Fibroblast of peridontal ligament (primary cell): ENCODE results near the gene ABHD2.
"Not testable (repeated sequence)": the region's sequence is repeated elsewhere in the genome, so short reads cannot be mapped to it uniquely, and the experiment has no call there.

ENCODE experiments used
- DNase-seq: peaks from one replicate; pipeline ENCODE4 v3.0.0-alpha.2; 2010; ENCODE audit errors: extremely low read depth

ABHD2 gene

GRCh38 chr15:89075101-89075640 is 13.1 kb upstream of the ABHD2 start:
- DNase-seq = no peak

GRCh38 chr15:89075846-89076245 is 12.4 kb upstream of the ABHD2 start:
- DNase-seq = no peak

DNA sequence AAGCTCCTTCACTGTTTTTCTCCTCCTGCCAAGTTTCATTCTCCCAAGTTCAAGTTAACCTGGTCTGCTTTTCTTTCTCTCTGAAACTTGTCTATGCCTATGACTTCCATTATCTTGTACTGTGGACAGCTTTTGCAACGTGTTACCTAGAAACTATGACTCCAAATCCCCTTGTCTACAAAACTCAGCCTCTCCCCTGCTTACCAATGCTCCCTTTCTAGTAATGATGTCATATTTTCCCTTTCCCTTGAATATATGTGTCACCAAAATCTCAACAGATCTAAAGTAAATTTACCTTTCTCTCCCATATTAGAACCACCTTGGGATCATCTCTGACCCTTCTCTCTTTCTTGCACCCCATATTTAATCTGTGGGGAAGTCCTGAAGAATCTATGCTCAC is 10.5 kb upstream of the ABHD2 start:
- DNase-seq = no peak

GRCh38 chr15:89078851-89079810 is 9.1 kb upstream of the ABHD2 start:
- DNase-seq = no peak

- DNase-seq = no peak
Observed at GRCh38 chr15:89081878-89082277, 6.4 kb upstream of the ABHD2 start.

- DNase-seq = no peak
Observed at GRCh38 chr15:89083246-89083645, 5.0 kb upstream of the ABHD2 start.

- no peak for DNase-seq
Observed at GRCh38 chr15:89085289-89085926, 2.8 kb upstream of the ABHD2 start.

- not testable (repeated sequence) for DNase-seq
Observed at GRCh38 chr15:89085933-89086332, 2.3 kb upstream of the ABHD2 start.

- not testable (repeated sequence) for DNase-seq
Observed at GRCh38 chr15:89086390-89086789, 1.9 kb upstream of the ABHD2 start.

- DNase-seq = no peak
Observed at GRCh38 chr15:89087161-89087829, 961 bp upstream of the ABHD2 start.

DNA sequence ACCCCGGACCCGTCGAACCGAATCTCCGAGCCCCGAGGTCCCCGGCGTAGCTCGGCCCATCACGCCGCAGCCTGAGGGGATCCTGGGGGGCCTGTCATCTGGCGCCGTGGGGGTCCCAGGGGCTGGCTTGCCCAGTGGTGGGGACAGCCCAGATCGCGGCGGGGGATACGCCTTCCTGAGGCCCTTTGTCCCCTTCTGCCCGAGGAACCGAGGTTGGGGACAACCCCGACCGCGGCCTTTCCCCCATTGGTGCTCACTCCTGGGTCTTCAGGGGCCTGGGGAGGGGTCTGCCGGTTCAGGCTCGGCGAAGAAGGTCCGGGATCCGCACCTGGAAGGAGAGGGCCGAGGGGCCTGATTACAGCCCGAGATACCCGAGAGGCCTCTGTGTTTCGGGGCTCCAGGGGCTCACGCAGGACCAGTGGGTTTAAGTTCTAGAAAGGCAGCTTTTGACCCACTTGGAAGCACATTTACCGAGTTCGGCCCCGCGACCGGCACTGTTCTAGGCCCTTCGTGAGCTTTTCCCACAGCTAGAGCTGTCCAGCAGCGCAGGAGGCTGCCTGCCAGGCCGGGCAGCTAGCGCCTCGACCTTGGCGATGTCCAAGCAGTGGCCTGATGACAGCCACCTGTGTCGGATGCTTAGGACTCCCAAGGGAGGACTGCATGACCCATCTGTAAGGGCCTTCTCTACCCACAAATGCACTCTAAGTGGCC is 504 bp downstream of the ABHD2 start:
- DNase-seq = no peak

DNA sequence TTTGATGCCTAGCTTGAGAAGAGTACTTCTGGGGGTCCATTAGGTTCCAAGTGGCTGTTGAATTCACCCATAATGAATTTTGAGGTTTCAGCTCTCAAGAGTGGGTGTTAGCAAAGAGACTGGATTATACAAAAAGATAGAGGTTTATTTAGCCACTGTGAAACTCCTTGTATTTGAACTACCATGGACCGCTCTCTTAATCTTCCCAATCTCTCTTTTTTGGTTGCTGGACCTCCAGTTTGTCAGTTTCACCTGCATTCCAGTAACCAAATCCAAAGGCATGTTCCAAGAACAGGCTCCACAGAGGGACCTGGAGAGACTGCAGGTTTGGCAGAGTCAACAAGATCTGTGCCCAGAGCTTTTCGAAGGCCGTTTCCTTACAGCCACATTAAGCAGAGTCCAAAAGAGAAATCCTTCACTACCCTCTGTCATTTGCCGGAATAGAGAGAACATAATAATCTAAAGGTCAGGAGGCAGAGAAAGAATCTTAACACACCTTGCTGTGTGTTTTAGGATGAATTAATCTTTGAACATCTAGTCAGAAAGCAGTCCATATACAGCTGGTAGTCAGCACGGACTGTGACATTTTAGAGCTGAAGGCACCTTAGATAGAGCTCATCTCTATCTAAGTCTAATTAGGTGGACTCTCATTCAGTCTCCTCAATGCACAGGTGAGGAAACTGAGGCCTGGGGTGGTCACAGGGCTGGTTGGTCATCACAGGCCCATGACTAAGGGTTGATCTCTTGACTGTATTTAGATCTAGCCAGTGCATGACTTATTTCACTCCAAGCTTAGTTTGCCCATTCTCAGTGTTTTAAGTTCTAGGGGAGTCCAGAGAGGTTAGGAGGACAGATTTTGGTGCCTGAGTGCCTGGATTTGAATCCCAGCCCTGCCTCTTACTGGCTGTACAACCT is 1.3 kb downstream of the ABHD2 start:
- no peak for DNase-seq

DNA sequence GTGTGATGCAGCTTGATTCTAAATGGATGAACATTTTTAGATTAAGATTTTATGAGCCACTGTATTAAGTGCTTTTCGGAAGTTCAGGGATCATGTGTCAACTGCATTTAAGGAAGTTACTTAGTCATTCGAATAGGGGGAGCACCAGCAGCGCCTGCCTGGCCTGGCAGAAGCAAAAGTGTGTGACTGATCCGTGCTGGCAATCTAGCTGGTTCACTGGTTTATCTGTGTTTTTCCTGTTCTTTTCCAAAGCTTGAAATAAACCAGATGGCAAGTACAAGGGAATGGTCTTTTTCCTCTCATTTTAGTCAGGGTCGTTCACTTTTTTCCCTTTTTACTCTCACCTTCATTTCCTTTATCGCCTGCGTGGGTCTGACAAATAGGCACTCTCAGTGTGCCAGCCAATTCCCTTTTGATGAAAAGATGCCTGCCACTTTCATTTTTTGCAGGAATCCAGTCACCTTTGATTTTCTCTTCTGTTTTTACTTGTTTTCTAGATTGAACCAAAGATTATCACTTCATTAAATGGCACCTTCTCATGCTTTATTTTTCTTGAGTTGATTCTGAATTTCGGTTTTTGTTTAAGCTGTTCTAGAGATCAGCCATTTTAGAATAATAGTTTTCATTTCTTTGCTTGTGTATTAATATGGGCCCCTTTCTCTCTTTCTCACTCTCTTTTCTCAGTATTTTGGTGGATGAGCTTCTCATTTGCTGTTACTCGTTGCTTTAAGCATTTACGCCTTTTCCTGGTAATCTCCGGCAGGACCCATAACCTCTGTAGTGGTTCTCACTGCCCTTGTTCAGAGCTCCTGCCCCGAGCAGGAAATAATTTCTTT is 2.8 kb downstream of the ABHD2 start:
- DNase-seq = peak; percentile 73

DNA sequence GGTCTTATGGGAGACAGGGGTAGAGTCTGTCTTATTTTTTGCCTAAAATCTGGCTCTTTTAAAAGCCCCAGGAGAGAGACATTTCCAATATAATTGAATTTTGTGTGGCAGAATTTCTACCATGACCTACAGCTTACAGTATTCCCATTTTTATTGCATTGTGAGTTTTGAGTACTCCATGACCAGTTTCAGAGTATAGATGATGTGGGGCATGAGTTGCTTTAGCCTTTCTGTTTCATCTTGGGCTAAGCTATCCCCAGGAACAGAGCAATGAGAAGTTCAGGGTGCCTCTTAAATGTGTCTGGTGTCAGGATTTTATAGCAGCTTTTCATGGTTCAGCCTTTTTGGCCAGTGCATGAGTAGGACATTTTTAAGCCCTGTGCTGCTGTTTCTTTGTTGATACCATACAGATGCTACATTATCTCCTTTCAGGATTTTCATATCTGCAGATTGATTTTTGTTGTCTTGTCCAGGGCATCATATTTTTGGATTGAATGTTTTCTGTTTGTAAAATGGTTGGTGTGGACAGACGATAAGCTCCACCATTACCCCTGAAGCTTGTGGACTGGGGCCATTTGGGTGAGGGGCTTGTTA is 3.5 kb downstream of the ABHD2 start:
- DNase-seq = no peak

GRCh38 chr15:89093509-89093908 is 5.3 kb downstream of the ABHD2 start:
- DNase-seq = no peak

GRCh38 chr15:89095073-89095472 is 6.8 kb downstream of the ABHD2 start:
- no peak for DNase-seq

GRCh38 chr15:89095556-89095955 is 7.3 kb downstream of the ABHD2 start:
- no peak for DNase-seq

GRCh38 chr15:89096664-89097063 is 8.4 kb downstream of the ABHD2 start:
- DNase-seq = peak; percentile 31

- DNase-seq = no peak
Observed at GRCh38 chr15:89097313-89097712, 9.1 kb downstream of the ABHD2 start.
